H1 (cell line): Measurements from ENCODE around the gene SMTNL2. TPM values are rescaled to one million over a fixed set of nuclear protein-coding genes. Genes with fewer than 3 reads are reported as not detected.

Source experiments
- CTCF ChIA-PET: fragments of 300-600 bp; sonication (Branson Sonifier 250); formaldehyde crosslinking; loops from one replicate; lab custom pipeline; 2021; ENCODE audit not compliant: partially characterized antibody; lab: Charles Lee
- POLR2A ChIA-PET: fragments of 300-600 bp; sonication (Branson Sonifier 250); formaldehyde crosslinking; loops from one replicate; lab custom pipeline; 2021; ENCODE audit warnings: inconsistent platforms; ENCODE audit not compliant: partially characterized antibody; lab: Charles Lee
- DNase-seq, 2 experiments: peaks; one replicate each; pipeline versions ENCODE4 v3.0.0 to v3.0.0-alpha.2; 2010 to 2022; ENCODE audit warnings: low spot score in 2 of 2, low read depth in 1 of 2, mixed read lengths in 1 of 2
- FAIRE-seq: peaks from 2 replicates; lab custom pipeline; 2011; peaks lifted over from hg19 to GRCh38; lab: Jason Lieb, UNC
- H2AFZ ChIP-seq: 2 replicates; pipeline ENCODE4 v1.8.1; 2012; ENCODE audit warnings: low read length, inconsistent platforms
- H2AK5ac ChIP-seq: 2 replicates; pipeline ENCODE4 v1.6.1; 2013; ENCODE audit warnings: low read depth, low read length
- H2BK120ac ChIP-seq: replicated peaks from 2 replicates; pipeline ENCODE3; 2013; ENCODE audit warnings: low read depth, low read length, inconsistent platforms
- H2BK12ac ChIP-seq: 2 replicates; pipeline ENCODE4 v1.6.1; 2013; ENCODE audit warnings: low read depth, low read length
- H2BK15ac ChIP-seq: 2 replicates; pipeline ENCODE4 v1.6.1; 2013; ENCODE audit warnings: low read length
- H2BK20ac ChIP-seq: 2 replicates; pipeline ENCODE4 v1.6.1; 2013; ENCODE audit warnings: low read length
- H2BK5ac ChIP-seq: 2 replicates; pipeline ENCODE4 v1.6.1; 2013; ENCODE audit warnings: low read depth, low read length
- H3K14ac ChIP-seq: 2 replicates; pipeline ENCODE4 v1.6.1; 2013; ENCODE audit warnings: inconsistent platforms; ENCODE audit not compliant: insufficient read length
- H3K18ac ChIP-seq: 2 replicates; pipeline ENCODE4 v1.6.1; 2013; ENCODE audit warnings: low read length; ENCODE audit errors: extremely low read depth
- H3K23ac ChIP-seq: 2 replicates; pipeline ENCODE4 v1.6.1; 2013; ENCODE audit warnings: inconsistent platforms; ENCODE audit not compliant: insufficient read length
- H3K23me2 ChIP-seq: 2 replicates; pipeline ENCODE4 v1.6.1; 2013; ENCODE audit warnings: low read depth, low read length
- H3K27ac ChIP-seq: 2 replicates; pipeline ENCODE4 v1.6.1; 2011; ENCODE audit warnings: low read depth, low read length, inconsistent platforms
- H3K27me3 ChIP-seq, 4 experiments: replicated peaks in 1 of 4; 1 replicate in 1 of 4; 2 replicates in 3 of 4; pipeline versions ENCODE4 v1.6.1 to v1.8.1; 2011 to 2013; ENCODE audit warnings: low read length in 3 of 4, mild to moderate bottlenecking in 3 of 4, inconsistent platforms in 2 of 4, mixed read lengths in 2 of 4, moderate library complexity in 1 of 4; ENCODE audit not compliant: control insufficient read depth in 3 of 4, insufficient read depth in 3 of 4; ENCODE audit errors: extremely low read depth in 1 of 4
- H3K36me3 ChIP-seq, 4 experiments: 2 replicates each; pipeline versions ENCODE4 v1.6.1 to v1.8.1; 2011 to 2013; ENCODE audit warnings: mild to moderate bottlenecking in 4 of 4, low read length in 3 of 4, moderate library complexity in 2 of 4, control low read depth in 1 of 4, inconsistent platforms in 1 of 4; ENCODE audit not compliant: insufficient read depth in 4 of 4, control insufficient read depth in 2 of 4
- H3K4ac ChIP-seq: replicated peaks from 2 replicates; pipeline ENCODE3; 2013; ENCODE audit warnings: low read length, low read depth, mixed read lengths, inconsistent platforms; ENCODE audit not compliant: insufficient read length
- H3K4me1 ChIP-seq, 4 experiments: replicated peaks in 1 of 4; 1 replicate in 1 of 4; 2 replicates in 3 of 4; pipeline versions ENCODE4 v1.6.1 to v1.8.1; 2011 to 2013; ENCODE audit warnings: low read length in 3 of 4, inconsistent platforms in 2 of 4, mixed read lengths in 1 of 4; ENCODE audit not compliant: insufficient read depth in 4 of 4, control insufficient read depth in 3 of 4
- H3K4me2 ChIP-seq, 2 experiments: 2 replicates each; pipeline versions ENCODE4 v1.6.1 to v1.8.1; 2011 to 2013; ENCODE audit warnings: low read depth in 2 of 2, low read length in 2 of 2, control low read depth in 1 of 2, inconsistent platforms in 1 of 2, mild to moderate bottlenecking in 1 of 2; ENCODE audit not compliant: insufficient read depth in 1 of 2
- H3K4me3 ChIP-seq, 4 experiments: fragments of 200-600, 300-600 bp in 1 of 4; sonication (generic), shearing (Covaris generic), sonication (Bioruptor Twin) in 1 of 4; 2 replicates each; pipeline versions ENCODE4 v1.5.1 to v1.8.1; 2011 to 2016; ENCODE audit warnings: low read length in 4 of 4, low read depth in 3 of 4, control low read depth in 2 of 4, inconsistent platforms in 2 of 4, mild to moderate bottlenecking in 2 of 4, mixed read lengths in 1 of 4, moderate library complexity in 1 of 4; ENCODE audit not compliant: insufficient read depth in 2 of 4; ENCODE audit errors: extremely low read depth in 1 of 4
- H3K56ac ChIP-seq: replicated peaks from 2 replicates; pipeline ENCODE3; 2013; ENCODE audit warnings: low read depth, mild to moderate bottlenecking, mixed read lengths, low read length, inconsistent platforms; ENCODE audit not compliant: insufficient read length
- H3K79me1 ChIP-seq: 2 replicates; pipeline ENCODE4 v1.6.1; 2013; ENCODE audit warnings: low read depth, low read length, control low read depth
- H3K79me2 ChIP-seq, 2 experiments: 2 replicates each; pipeline versions ENCODE4 v1.6.1 to v1.8.1; 2012 to 2013; ENCODE audit warnings: low read length in 2 of 2, mild to moderate bottlenecking in 2 of 2, inconsistent platforms in 1 of 2; ENCODE audit not compliant: insufficient read depth in 2 of 2, control insufficient read depth in 1 of 2
- H3K9ac ChIP-seq, 4 experiments: replicated peaks in 1 of 4; 1 replicate in 1 of 4; 2 replicates in 3 of 4; pipeline versions ENCODE4 v1.6.1 to v1.8.1; 2011 to 2013; ENCODE audit warnings: low read depth in 3 of 4, low read length in 3 of 4, control low read depth in 2 of 4, mild to moderate bottlenecking in 2 of 4, moderate library complexity in 2 of 4, inconsistent platforms in 1 of 4; ENCODE audit errors: extremely low read depth in 1 of 4
- H3K9me3 ChIP-seq, 2 experiments: 2 replicates each; pipeline versions ENCODE4 v1.6.1 to v1.8.1; 2012 to 2013; ENCODE audit warnings: mild to moderate bottlenecking in 2 of 2, moderate library complexity in 2 of 2, control low read depth in 1 of 2, inconsistent platforms in 1 of 2, low read depth in 1 of 2, low read length in 1 of 2, mixed read lengths in 1 of 2; ENCODE audit not compliant: insufficient read depth in 2 of 2
- H4K20me1 ChIP-seq, 2 experiments: replicated peaks in 1 of 2; 2 replicates each; pipeline versions ENCODE3 to v1.8.1; 2011 to 2013; ENCODE audit warnings: inconsistent platforms in 2 of 2, low read length in 2 of 2, mild to moderate bottlenecking in 1 of 2; ENCODE audit not compliant: insufficient read depth in 2 of 2, control insufficient read depth in 1 of 2
- H4K5ac ChIP-seq: 2 replicates; pipeline ENCODE4 v1.6.1; 2013; ENCODE audit warnings: low read length, low read depth, mixed read lengths, inconsistent platforms; ENCODE audit not compliant: insufficient read length
- H4K8ac ChIP-seq: 2 replicates; pipeline ENCODE4 v1.8.0; 2013; ENCODE audit warnings: mild to moderate bottlenecking, moderate library complexity, low read length, inconsistent platforms; ENCODE audit not compliant: insufficient read depth; ENCODE audit errors: extremely low read depth
- H4K91ac ChIP-seq: replicated peaks from 2 replicates; pipeline ENCODE3; 2013; ENCODE audit warnings: low read length, mixed read lengths, inconsistent platforms; ENCODE audit not compliant: insufficient read length
- BCL11A ChIP-seq, 2 experiments: IDR thresholded peaks; one replicate each; pipeline ENCODE4 v1.6.1; 2011; ENCODE audit warnings: low read depth in 2 of 2, low read length in 2 of 2, mild to moderate bottlenecking in 2 of 2
- CREB1 ChIP-seq: IDR thresholded peaks from 2 replicates; pipeline ENCODE4 v1.6.1; 2012; ENCODE audit warnings: inconsistent platforms
- EGR1 ChIP-seq: IDR thresholded peaks from 2 replicates; pipeline ENCODE4 v1.6.1; 2011; ENCODE audit warnings: low read depth, low read length, borderline replicate concordance
- EP300 ChIP-seq, 2 experiments: IDR thresholded peaks; 1 replicate in 1 of 2; 2 replicates in 1 of 2; pipeline ENCODE4 v1.6.1; 2011 to 2012; ENCODE audit warnings: low read depth in 2 of 2, low read length in 2 of 2, mild to moderate bottlenecking in 2 of 2, borderline replicate concordance in 1 of 2, inconsistent platforms in 1 of 2, moderate library complexity in 1 of 2
- HDAC2 ChIP-seq, 2 experiments: fragments of 300-600 bp in 1 of 2; sonication (generic) in 1 of 2; IDR thresholded peaks; 2 replicates each; pipeline ENCODE4 v1.6.1; 2011 to 2012; ENCODE audit warnings: low read depth in 2 of 2, low read length in 2 of 2, mild to moderate bottlenecking in 2 of 2, moderate library complexity in 2 of 2, borderline replicate concordance in 1 of 2, inconsistent platforms in 1 of 2
- KDM1A ChIP-seq: fragments of 200-600, 300-600 bp; sonication (generic); IDR thresholded peaks from 2 replicates; pipeline ENCODE4 v1.7.1; 2016; ENCODE audit warnings: mild to moderate bottlenecking, low read length, borderline replicate concordance
- SAP30 ChIP-seq: fragments of 300-600 bp; sonication (generic); IDR thresholded peaks from 2 replicates; pipeline ENCODE4 v1.7.1; 2012; ENCODE audit warnings: low read length, moderate library complexity, mild to moderate bottlenecking, inconsistent platforms; ENCODE audit not compliant: insufficient read depth, insufficient replicate concordance
- SP2 ChIP-seq: IDR thresholded peaks from 2 replicates; pipeline ENCODE4 v1.6.1; 2012; ENCODE audit warnings: mild to moderate bottlenecking, low read length, inconsistent platforms
- TBP ChIP-seq: IDR thresholded peaks from 2 replicates; pipeline ENCODE4 v1.6.1; 2011; ENCODE audit warnings: low read depth, low read length, improper control_type of control experiment
- ZNF274 ChIP-seq: IDR thresholded peaks from 2 replicates; pipeline ENCODE4 v1.7.0; 2012; ENCODE audit warnings: low read length, borderline replicate concordance; ENCODE audit errors: extremely low read depth
- WGBS, 2 experiments: shearing (Covaris generic) in 1 of 2; methylation state at CpG; one replicate each; pipeline versions ENCODE4 v1.1.6 to v1.1.7; 2013 to 2015; ENCODE audit warnings: low lambda C conversion rate in 2 of 2, mixed read lengths in 2 of 2, inconsistent platforms in 1 of 2, low coverage in 1 of 2, missing lambda C conversion rate in 1 of 2; ENCODE audit not compliant: insufficient replicate concordance in 2 of 2, insufficient coverage in 1 of 2, insufficient read length in 1 of 2; ENCODE audit errors: extremely low coverage in 1 of 2, missing lambda C conversion rate in 1 of 2; 5-methylcytosine and 5-hydroxymethylcytosine counted together
- polyA plus RNA-seq, 7 experiments: library from polyadenylated mRNA; depleted of rRNA in 3 of 7; stranded (reverse) in 5 of 7; unstranded in 2 of 7; fragments of >200 nt in 5 of 7; fragments of 200-250 nt in 2 of 7; gene quantifications; 1 replicate in 5 of 7; 2 replicates in 1 of 7; 4 replicates in 1 of 7; pipeline versions ENCODE4 v1.2.1 to v1.2.3, GENCODE V29; 2011 to 2013; ENCODE audit warnings: missing spikeins in 2 of 7, mixed read lengths in 2 of 7
- total RNA-seq: library from RNA; stranded (reverse); fragmentation: NEBNext Ultra II Directional; extraction: Animal tissue kit (Norgen Biotek cat#: 25700); gene quantifications from 2 replicates; pipeline ENCODE4 v1.2.1, GENCODE V29; 2021
- TF ChIP-seq, protein P1 (sequence below): IDR thresholded peaks from 2 replicates; pipeline ENCODE4 v1.6.1; 2011; ENCODE audit warnings: low read length, improper control_type of control experiment
- TF ChIP-seq, protein P2 (sequence below): IDR thresholded peaks from 2 replicates; pipeline ENCODE4 v1.6.1; 2012; ENCODE audit warnings: inconsistent platforms

SMTNL2 gene
- total and polyA plus RNA-seq, 2 of the 8 experiments (the other 6 are each of a cell fraction or from before 2014, with no cell fraction given), result 3.6 to 4.5 TPM

DNA sequence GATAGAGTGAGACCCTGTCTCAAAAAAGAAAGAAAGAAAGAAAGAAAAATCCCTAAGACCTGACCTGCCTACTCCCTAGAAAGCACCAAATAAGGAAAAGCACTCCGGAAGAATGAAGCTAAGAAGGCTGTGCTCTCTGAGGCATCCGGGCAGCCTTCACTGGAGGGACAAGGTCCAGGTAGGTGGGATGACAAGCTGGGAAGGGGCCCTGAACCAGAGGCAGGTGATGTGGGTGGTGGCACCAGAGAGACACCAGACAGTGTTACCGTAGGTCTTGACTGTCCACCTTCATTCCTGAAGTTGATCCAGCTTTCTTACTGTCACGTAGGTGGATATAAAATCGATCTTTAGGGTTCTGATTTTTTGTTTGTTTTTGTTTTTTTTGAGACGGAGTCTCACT lies 26.3 kb downstream of the SMTNL2 start:
- no peak overlapping the region for H3K27ac ChIP-seq
- TF ChIP-seq SAP30 (no peak), EGR1 (no peak), HDAC2 (IDR thresholded peaks at IDR 0.05; ENCODE audit: borderline replicate concordance in 1 of 2, low read depth in 2 of 2, low read length in 2 of 2) (no peak), EP300 (IDR thresholded peaks at IDR 0.05; ENCODE audit: borderline replicate concordance in 1 of 2, low read depth in 2 of 2, low read length in 2 of 2) (no peak), KDM1A (no peak), SP2 (no peak), CREB1 (no peak), BCL11A (IDR thresholded peaks at IDR 0.05; ENCODE audit: low read depth in 2 of 2, low read length in 2 of 2) (no peak), ZNF274 (no peak), TBP (no peak)
- TF ChIP-seq, protein P1, sequence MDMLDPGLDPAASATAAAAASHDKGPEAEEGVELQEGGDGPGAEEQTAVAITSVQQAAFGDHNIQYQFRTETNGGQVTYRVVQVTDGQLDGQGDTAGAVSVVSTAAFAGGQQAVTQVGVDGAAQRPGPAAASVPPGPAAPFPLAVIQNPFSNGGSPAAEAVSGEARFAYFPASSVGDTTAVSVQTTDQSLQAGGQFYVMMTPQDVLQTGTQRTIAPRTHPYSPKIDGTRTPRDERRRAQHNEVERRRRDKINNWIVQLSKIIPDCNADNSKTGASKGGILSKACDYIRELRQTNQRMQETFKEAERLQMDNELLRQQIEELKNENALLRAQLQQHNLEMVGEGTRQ, result no peak
- TF ChIP-seq, protein P2, sequence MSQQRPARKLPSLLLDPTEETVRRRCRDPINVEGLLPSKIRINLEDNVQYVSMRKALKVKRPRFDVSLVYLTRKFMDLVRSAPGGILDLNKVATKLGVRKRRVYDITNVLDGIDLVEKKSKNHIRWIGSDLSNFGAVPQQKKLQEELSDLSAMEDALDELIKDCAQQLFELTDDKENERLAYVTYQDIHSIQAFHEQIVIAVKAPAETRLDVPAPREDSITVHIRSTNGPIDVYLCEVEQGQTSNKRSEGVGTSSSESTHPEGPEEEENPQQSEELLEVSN, result no peak

More for the DNA sequence above, 26.3 kb downstream of the SMTNL2 start:
- Histone ChIP-seq H2BK20ac (0 out of 2 replicates have a peak overlapping the region, but pooled peaks have one; percentile 32), H3K4me3 (no peak overlapping the region), H3K36me3 (no peaks in the 10 kb centered on the region), H2BK5ac (no peak overlapping the region), H3K27me3 (no peaks in the 10 kb centered on the region; a peak in 1 of 7 replicates), H4K20me1 (no peaks in the 10 kb centered on the region), H3K23ac (no peak overlapping the region), H4K8ac (no peak overlapping the region), H2BK120ac (no peak overlapping the region), H3K56ac (no peak overlapping the region), H3K14ac (no peak overlapping the region), H3K9me3 (no peaks in the 10 kb centered on the region), H2BK15ac (no peak overlapping the region), H3K23me2 (no peaks in the 10 kb centered on the region), H3K4me2 (no peak overlapping the region), H2AK5ac (no peak overlapping the region), H3K9ac (no peak overlapping the region), H3K79me2 (no peaks in the 10 kb centered on the region), H3K4me1 (peaks cover 0 to 6% (median 0%) of the 10 kb centered on the region in 4 experiments; a peak in 1 of 7 replicates), H2AFZ (no peak overlapping the region), H4K91ac (no peak overlapping the region), H4K5ac (no peak overlapping the region), H2BK12ac (no peak overlapping the region), H3K79me1 (no peaks in the 10 kb centered on the region), H3K18ac (no peak overlapping the region), H3K4ac (no peak overlapping the region)
- DNase-seq, result no peak
- ChIA-PET POLR2A (interaction anchor here (0.8 to 1.0 kb wide), 3 partner anchors 20 to 338 kb away, joined by 3 to 4 read pairs (median 3); partner anchors contain the start of gene PFN1), CTCF (interaction anchor here (0.6 to 6.8 kb wide), 8 partner anchors 15 to 54 kb away, joined by 3 to 51 read pairs (median 4); partner anchors contain the start of gene GGT6)
- WGBS, 2 experiments, result 91% methylated on average over 6 of the region's 6 CpGs; no CpG with 5 or more reads in 1 of the 2 experiments
- no peak for FAIRE-seq
